Measurements from ENCODE around the gene PDZD2.

The PDZD2 gene

DNA sequence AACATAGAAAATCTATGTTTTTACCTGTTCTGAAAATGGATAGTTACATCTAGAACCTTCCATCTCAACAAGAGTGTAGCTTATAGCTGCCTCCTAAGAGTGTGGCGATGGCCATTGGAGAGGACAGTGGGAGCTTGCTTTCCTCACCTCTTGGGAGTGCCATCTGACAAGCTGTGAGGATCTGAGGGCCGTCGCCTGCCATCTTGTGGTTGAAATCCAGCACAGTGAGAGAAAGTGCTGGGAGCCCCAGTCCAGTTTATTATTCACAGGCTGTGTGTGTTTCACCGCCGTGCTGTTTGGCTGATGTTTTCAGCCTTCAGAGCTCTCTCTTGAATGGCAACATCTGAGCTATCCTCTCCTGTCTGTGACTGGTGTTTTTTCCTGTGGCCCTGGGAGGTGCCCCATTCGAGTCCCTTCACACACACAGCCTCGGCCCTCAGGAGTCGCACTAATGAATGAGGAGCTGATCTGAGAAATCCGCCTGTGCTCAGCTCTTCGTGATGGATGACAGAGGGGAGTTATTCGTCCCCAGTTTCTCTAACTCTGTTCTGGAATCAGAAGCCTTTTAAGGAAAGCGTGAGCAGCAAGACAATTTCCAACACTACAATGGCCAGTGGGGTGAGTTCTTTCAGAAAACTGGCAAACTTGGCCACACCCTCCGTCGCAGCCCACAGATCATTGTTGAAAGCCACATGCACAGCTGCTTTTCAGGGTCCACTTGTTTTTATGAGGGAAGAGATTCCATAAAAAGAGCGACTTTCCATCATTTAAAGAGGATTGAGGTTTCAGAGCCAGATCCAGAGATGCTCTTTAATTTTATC lies 170.3 kb downstream of the PDZD2 start:
- Histone ChIP-seq H3K36me3 (ENCODE audit: low read depth) (no peaks in the 10 kb centered on the region), H3K4me3 (ENCODE audit: severe bottlenecking) (no peak overlapping the region), H3K27ac (ENCODE audit: poor library complexity, severe bottlenecking) (no peak overlapping the region), H3K4me1 (ENCODE audit: insufficient read depth, poor library complexity, severe bottlenecking) (peaks cover 5% of the 10 kb centered on the region), H3K9me3 (ENCODE audit: severe bottlenecking) (no peaks in the 10 kb centered on the region), H3K27me3 (ENCODE audit: insufficient read depth, poor library complexity, severe bottlenecking) (peaks cover 17% of the 10 kb centered on the region)
- peak; percentile 85 for ATAC-seq (ENCODE audit: low read depth)
- TF ChIP-seq, protein P1, sequence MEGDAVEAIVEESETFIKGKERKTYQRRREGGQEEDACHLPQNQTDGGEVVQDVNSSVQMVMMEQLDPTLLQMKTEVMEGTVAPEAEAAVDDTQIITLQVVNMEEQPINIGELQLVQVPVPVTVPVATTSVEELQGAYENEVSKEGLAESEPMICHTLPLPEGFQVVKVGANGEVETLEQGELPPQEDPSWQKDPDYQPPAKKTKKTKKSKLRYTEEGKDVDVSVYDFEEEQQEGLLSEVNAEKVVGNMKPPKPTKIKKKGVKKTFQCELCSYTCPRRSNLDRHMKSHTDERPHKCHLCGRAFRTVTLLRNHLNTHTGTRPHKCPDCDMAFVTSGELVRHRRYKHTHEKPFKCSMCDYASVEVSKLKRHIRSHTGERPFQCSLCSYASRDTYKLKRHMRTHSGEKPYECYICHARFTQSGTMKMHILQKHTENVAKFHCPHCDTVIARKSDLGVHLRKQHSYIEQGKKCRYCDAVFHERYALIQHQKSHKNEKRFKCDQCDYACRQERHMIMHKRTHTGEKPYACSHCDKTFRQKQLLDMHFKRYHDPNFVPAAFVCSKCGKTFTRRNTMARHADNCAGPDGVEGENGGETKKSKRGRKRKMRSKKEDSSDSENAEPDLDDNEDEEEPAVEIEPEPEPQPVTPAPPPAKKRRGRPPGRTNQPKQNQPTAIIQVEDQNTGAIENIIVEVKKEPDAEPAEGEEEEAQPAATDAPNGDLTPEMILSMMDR (IDR thresholded peaks at IDR 0.05; ENCODE audit: poor library complexity, severe bottlenecking): peak; percentile 97
- peak; percentile 77 for DNase-seq (ENCODE audit: low spot score)

DNA sequence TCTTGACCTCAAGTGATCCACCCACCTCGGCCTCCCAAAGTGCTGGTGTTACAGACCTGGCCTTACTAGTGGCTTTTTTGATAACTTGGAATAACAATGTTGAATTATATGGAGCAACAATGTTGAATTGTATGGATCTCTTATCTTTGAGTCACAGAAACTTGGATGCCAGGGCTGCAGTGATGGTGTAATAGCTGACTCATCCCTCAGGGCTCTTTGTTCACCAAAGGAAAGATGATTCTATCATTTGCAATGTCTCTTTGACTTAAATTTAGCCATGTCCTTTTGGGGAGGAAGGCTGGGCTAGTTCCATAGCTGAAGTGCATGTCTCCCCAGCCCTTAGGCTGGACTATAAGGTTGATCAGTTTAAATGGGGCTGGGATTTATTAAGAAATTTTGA lies 172.3 kb downstream of the PDZD2 start:
- H3K4me3 ChIP-seq (ENCODE audit: severe bottlenecking): no peak overlapping the region
- no peak for DNase-seq (ENCODE audit: low spot score)
- H3K9me3 ChIP-seq (ENCODE audit: severe bottlenecking): no peaks in the 10 kb centered on the region
- peaks cover 5% of the 10 kb centered on the region for H3K4me1 ChIP-seq (ENCODE audit: insufficient read depth, poor library complexity, severe bottlenecking)
- TF ChIP-seq, protein P1 (IDR thresholded peaks at IDR 0.05; ENCODE audit: poor library complexity, severe bottlenecking): no peak
- peak overlapping the region; percentile 17 for H3K27ac ChIP-seq (ENCODE audit: poor library complexity, severe bottlenecking)
- ATAC-seq (ENCODE audit: low read depth): peak; percentile 85
- H3K27me3 ChIP-seq (ENCODE audit: insufficient read depth, poor library complexity, severe bottlenecking): peaks cover 2% of the 10 kb centered on the region
- no peaks in the 10 kb centered on the region for H3K36me3 ChIP-seq (ENCODE audit: low read depth)

DNA sequence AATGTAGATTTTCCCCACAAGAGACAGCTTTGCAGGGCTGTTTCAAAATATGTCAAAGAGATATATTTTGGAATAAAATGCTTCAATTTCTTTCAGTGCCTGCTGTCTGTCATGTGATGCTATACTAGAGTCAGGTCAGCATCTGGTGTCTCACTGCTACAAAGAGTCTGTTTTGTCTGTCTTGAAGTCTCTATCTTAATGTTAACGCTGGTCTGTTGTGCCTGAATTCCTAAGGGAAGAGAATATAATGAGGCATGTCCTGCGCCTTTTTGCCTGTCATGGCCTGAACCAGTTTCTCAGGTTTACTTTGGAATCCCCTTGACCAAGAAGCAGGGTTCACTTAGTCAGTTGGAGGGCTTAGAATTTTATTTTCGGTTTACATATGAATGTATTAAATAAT lies 176.4 kb downstream of the PDZD2 start:
- Histone ChIP-seq H3K9me3 (ENCODE audit: severe bottlenecking) (no peaks in the 10 kb centered on the region), H3K4me3 (ENCODE audit: severe bottlenecking) (no peak overlapping the region), H3K4me1 (ENCODE audit: insufficient read depth, poor library complexity, severe bottlenecking) (peaks cover 5% of the 10 kb centered on the region), H3K27me3 (ENCODE audit: insufficient read depth, poor library complexity, severe bottlenecking) (no peaks in the 10 kb centered on the region), H3K36me3 (ENCODE audit: low read depth) (no peaks in the 10 kb centered on the region), H3K27ac (ENCODE audit: poor library complexity, severe bottlenecking) (no peak overlapping the region)
- TF ChIP-seq, protein P1 (IDR thresholded peaks at IDR 0.05; ENCODE audit: poor library complexity, severe bottlenecking): no peak
- ATAC-seq (ENCODE audit: low read depth): no peak
- DNase-seq (ENCODE audit: low spot score): no peak

DNA sequence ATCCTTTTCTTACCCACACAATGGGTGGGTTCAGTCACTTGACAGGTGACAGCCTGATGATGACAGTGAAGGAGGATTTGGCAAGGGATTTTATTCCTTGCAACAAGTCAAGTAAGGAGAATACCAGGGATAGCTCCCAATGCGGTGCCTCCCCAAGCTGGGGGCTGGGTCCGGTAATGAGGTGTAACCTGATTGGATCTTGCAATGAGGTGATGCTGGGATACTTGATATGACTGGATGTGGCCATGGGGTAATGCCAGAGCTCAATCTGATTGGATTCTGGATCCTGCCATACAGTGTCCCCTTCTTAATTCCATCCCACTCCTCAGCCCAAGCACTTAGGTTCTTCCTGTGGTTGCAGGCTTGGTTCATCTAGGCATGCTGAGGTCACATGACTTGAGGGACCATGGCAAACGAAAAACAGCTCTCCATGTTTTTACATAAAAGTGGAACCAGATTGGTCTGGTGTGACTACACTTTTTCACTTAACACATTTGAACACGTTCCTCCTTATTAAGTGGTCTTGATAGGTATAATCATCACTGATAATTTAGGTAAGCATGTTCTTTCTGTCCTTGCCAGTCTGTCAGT lies 181.1 kb downstream of the PDZD2 start:
- no peak for DNase-seq (ENCODE audit: low spot score)
- no peaks in the 10 kb centered on the region for H3K27me3 ChIP-seq (ENCODE audit: insufficient read depth, poor library complexity, severe bottlenecking)
- no peaks in the 10 kb centered on the region for H3K4me1 ChIP-seq (ENCODE audit: insufficient read depth, poor library complexity, severe bottlenecking)
- H3K4me3 ChIP-seq (ENCODE audit: severe bottlenecking): no peak overlapping the region
- ATAC-seq (ENCODE audit: low read depth): no peak
- no peaks in the 10 kb centered on the region for H3K36me3 ChIP-seq (ENCODE audit: low read depth)
- H3K9me3 ChIP-seq (ENCODE audit: severe bottlenecking): no peaks in the 10 kb centered on the region
- H3K27ac ChIP-seq (ENCODE audit: poor library complexity, severe bottlenecking): no peak overlapping the region
- TF ChIP-seq, protein P1 (IDR thresholded peaks at IDR 0.05; ENCODE audit: poor library complexity, severe bottlenecking): no peak

DNA sequence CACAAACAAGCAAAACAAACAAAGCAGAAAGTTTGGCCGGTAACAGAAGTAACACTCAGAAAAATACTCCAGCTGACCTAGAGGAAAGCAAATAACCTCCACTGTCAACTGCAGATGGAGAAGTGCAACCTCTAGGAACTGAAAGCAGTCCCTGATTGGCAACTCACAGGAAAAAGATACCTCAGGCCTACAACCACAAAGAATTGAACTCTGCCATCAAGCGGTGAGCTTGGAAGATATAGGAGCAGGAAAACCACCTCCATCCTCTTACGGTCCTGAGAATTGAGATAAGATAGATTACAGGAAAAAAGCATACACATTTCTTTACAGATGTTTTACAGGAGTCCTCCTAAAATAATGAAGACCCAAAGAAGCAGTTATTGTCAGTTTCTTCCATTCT lies 184.5 kb downstream of the PDZD2 start:
- no peaks in the 10 kb centered on the region for H3K27me3 ChIP-seq (ENCODE audit: insufficient read depth, poor library complexity, severe bottlenecking)
- no peak overlapping the region for H3K27ac ChIP-seq (ENCODE audit: poor library complexity, severe bottlenecking)
- H3K4me1 ChIP-seq (ENCODE audit: insufficient read depth, poor library complexity, severe bottlenecking): peaks cover 9% of the 10 kb centered on the region
- TF ChIP-seq, protein P1 (IDR thresholded peaks at IDR 0.05; ENCODE audit: poor library complexity, severe bottlenecking): peak; percentile 39
- DNase-seq (ENCODE audit: low spot score) (no peak), ATAC-seq (ENCODE audit: low read depth) (no peak)
- no peaks in the 10 kb centered on the region for H3K36me3 ChIP-seq (ENCODE audit: low read depth)
- no peak overlapping the region for H3K4me3 ChIP-seq (ENCODE audit: severe bottlenecking)
- peaks cover under 1% of the 10 kb centered on the region for H3K9me3 ChIP-seq (ENCODE audit: severe bottlenecking)

Data from RWPE2 (cell line).